ENCODE data around the gene ECHDC3.
"Not testable (repeated sequence)": the region's sequence is repeated elsewhere in the genome, so short reads cannot be mapped to it uniquely, and the experiment has no call there.

ECHDC3 gene

DNA sequence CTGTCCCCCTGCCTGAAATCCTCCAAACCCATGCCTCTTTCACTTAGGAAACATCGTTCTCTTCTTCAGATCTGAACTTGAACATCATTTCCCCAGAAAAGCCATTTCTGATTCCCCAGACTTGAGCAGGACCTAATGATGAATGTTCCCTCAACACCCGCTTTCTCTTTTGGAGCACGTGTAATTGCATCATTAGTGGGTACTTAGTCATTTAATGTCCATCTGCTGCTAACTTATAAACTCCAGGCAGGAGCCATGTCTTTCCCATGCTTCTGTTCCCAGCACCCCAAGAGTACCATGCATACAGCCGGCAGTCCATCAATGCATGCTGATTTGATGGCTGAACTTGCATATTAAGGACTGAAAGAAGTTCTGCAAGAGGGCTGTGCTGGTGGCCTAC lies 36.5 kb upstream of the ECHDC3 start:
- TF ChIP-seq FOXM1 (IDR thresholded peaks at IDR 0.05; ENCODE audit: borderline replicate concordance) (no peak), L3MBTL2 (conservative IDR thresholded peaks at IDR 0.05) (no peak), FOXK2 (IDR thresholded peaks at IDR 0.05) (no peak), SUZ12 (IDR thresholded peaks at IDR 0.05) (no peak), CTBP1 (IDR thresholded peaks at IDR 0.05; ENCODE audit: borderline replicate concordance) (no peak), ZNF384 (IDR thresholded peaks at IDR 0.05) (no peak), LEF1 (IDR thresholded peaks at IDR 0.05; ENCODE audit: borderline replicate concordance) (no peak), NFRKB (IDR thresholded peaks at IDR 0.05) (no peak), SP1 (IDR thresholded peaks at IDR 0.05) (no peak)
- TF ChIP-seq, protein P1, sequence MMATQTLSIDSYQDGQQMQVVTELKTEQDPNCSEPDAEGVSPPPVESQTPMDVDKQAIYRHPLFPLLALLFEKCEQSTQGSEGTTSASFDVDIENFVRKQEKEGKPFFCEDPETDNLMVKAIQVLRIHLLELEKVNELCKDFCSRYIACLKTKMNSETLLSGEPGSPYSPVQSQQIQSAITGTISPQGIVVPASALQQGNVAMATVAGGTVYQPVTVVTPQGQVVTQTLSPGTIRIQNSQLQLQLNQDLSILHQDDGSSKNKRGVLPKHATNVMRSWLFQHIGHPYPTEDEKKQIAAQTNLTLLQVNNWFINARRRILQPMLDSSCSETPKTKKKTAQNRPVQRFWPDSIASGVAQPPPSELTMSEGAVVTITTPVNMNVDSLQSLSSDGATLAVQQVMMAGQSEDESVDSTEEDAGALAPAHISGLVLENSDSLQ (IDR thresholded peaks at IDR 0.05): no peak
- DNase-seq (ENCODE audit: extremely low spot score): no peak
- ChIA-PET CTCF (no interaction called here), POLR2A (no interaction called here)

DNA sequence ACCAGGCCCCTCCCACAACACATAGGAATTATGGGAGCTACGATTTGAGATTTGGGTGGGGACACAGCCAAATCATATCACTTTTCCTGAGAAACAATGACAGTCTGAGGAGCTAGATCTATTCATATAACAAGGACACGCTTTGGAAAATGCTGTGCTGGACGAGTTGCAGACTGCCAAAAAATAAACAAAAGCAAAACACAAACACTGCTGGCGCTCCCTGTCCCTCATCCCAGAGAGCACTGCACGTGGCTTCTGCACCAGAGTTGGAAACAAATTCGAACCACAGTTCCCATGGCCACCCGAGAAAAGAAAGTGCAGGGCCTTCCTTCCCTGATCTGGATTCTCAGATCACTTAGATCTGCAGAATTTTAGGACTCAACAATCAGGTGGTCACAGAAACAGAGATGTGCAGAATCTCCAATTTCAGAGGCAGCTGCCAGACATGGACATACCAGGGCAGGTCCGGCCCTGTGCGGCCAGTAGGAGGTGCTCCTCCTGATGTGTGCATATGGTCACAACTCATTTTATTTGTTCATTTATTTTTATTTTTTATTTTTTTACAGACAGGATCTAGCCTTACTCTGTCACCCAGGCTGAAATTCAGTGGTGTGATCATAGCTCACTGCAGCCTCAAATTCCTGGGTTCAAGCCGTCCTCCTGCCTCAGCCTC lies 35.2 kb upstream of the ECHDC3 start:
- ChIA-PET CTCF (interaction anchor here (0.6 to 0.7 kb wide), 2 partner anchors 51 to 237 kb away, joined by 3 read pairs; no protein-coding TSS in a partner anchor), POLR2A (no interaction called here)
- TF ChIP-seq ARNT (IDR thresholded peaks at IDR 0.05): no peak
- TF ChIP-seq SP1 (IDR thresholded peaks at IDR 0.05): no peak
- TF ChIP-seq HDGF (IDR thresholded peaks at IDR 0.05; ENCODE audit: borderline replicate concordance): no peak
- no peak for TF ChIP-seq SUZ12 (IDR thresholded peaks at IDR 0.05)
- TF ChIP-seq FOXK2 (IDR thresholded peaks at IDR 0.05): no peak
- TF ChIP-seq ELF4 (IDR thresholded peaks at IDR 0.05): no peak
- no peak for TF ChIP-seq ZNF384 (IDR thresholded peaks at IDR 0.05)
- TF ChIP-seq, protein P1 (IDR thresholded peaks at IDR 0.05): no peak
- no peak for TF ChIP-seq LEF1 (IDR thresholded peaks at IDR 0.05; ENCODE audit: borderline replicate concordance)
- TF ChIP-seq FOXA1 (IDR thresholded peaks at IDR 0.05): no peak
- no peak for TF ChIP-seq TARDBP (IDR thresholded peaks at IDR 0.05)
- TF ChIP-seq BHLHE40 (IDR thresholded peaks at IDR 0.05; ENCODE audit: borderline replicate concordance): no peak
- TF ChIP-seq FOXM1 (IDR thresholded peaks at IDR 0.05; ENCODE audit: borderline replicate concordance): no peak
- no peak for DNase-seq (ENCODE audit: extremely low spot score)

DNA sequence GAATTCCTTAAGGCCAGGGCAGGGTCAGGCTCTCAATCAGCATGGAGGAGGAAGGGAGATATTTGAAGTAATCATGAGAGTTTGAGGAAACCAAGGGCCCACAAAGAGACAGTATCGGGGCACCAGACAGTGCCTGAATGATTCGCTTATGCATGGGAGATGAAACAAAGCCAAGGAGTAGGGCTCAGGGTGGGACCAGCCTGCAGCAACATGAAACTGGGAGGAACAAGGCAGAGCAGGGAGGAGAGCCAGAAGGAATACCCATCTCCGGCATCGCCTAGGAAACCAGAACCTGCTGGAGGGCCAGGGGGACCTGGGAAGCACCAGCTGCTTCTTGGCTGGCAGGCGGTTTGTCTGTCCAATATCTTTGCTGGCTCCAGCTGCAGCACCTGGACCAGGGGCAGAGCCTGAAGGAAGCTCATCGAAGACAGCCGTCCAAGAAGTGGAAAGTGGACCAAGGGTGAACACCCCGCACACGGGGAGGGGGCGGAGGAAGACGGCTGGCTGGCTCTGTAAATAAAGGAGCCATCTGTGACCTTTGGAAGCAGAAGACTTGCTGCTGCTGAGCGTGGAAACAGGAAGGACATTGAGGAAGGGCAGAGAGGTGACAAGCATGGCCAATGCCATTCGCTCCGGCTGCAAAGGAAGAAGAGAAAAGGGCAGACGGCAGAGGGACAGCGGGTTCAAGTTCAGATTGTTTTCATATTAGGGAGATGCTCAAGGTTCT lies 34.4 kb upstream of the ECHDC3 start:
- CTCF ChIA-PET: interaction anchor here (0.6 kb wide), 1 partner anchor 236 kb away, joined by 3 read pairs; no protein-coding TSS in a partner anchor
- POLR2A ChIA-PET: no interaction called here
- TF ChIP-seq FOXK2 (IDR thresholded peaks at IDR 0.05) (no peak), CTBP1 (IDR thresholded peaks at IDR 0.05; ENCODE audit: borderline replicate concordance) (no peak), SUZ12 (IDR thresholded peaks at IDR 0.05) (no peak), FOXA1 (IDR thresholded peaks at IDR 0.05) (no peak), HDGF (IDR thresholded peaks at IDR 0.05; ENCODE audit: borderline replicate concordance) (no peak), ZNF384 (IDR thresholded peaks at IDR 0.05) (no peak), ELF4 (IDR thresholded peaks at IDR 0.05) (no peak)
- TF ChIP-seq, protein P1 (IDR thresholded peaks at IDR 0.05): no peak
- DNase-seq (ENCODE audit: extremely low spot score): no peak

DNA sequence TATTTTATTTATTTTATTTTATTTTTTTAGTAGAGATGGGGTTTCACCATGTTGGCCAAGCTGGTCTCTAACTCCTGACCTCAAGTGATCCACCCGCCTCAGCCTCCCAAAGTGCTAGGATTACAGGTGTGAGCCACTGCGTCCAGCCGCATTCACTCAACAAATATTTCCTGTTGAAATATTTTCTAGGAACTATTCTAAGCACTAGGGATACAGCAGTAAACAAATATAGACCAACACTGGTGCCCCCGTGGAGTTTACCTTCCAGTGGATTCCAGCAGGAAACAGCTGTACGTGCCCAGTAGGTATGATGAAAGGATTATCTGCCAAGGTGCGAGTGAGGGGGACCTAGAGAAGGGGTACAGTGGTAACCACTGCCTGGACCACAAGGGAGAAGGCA lies 33.4 kb upstream of the ECHDC3 start:
- POLR2A ChIA-PET; CTCF ChIA-PET; DNase-seq (ENCODE audit: extremely low spot score): not testable (repeated sequence)

DNA sequence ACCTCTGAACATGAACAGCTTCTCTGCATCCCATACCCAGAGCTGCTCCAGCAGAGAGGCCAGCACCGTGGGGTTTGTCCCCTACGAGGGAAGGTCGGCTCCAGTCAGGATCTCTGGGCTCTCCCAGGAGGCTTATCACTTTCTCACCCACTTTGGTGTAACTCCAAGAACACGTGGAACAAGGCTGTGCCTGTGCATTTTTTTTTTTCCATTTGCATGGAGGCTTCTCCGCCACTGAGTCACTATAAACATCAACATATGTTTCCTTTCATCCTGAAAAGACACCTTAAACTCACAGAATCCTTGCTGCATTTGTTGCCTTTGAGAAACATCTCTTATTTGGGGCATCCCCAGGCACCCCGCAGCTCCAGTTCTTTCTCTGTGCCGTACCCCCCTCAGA lies 29.4 kb upstream of the ECHDC3 start:
- ChIA-PET CTCF (interaction anchor here (0.6 kb wide), 1 partner anchor 97 kb away, joined by 3 read pairs; no protein-coding TSS in a partner anchor), POLR2A (no interaction called here)
- TF ChIP-seq, protein P1 (IDR thresholded peaks at IDR 0.05): no peak
- TF ChIP-seq LEF1 (IDR thresholded peaks at IDR 0.05; ENCODE audit: borderline replicate concordance): no peak
- no peak for TF ChIP-seq FOXA1 (IDR thresholded peaks at IDR 0.05)
- no peak for TF ChIP-seq FOXM1 (IDR thresholded peaks at IDR 0.05; ENCODE audit: borderline replicate concordance)
- TF ChIP-seq FOXK2 (IDR thresholded peaks at IDR 0.05): no peak
- TF ChIP-seq ARNT (IDR thresholded peaks at IDR 0.05): no peak
- no peak for DNase-seq (ENCODE audit: extremely low spot score)

DNA sequence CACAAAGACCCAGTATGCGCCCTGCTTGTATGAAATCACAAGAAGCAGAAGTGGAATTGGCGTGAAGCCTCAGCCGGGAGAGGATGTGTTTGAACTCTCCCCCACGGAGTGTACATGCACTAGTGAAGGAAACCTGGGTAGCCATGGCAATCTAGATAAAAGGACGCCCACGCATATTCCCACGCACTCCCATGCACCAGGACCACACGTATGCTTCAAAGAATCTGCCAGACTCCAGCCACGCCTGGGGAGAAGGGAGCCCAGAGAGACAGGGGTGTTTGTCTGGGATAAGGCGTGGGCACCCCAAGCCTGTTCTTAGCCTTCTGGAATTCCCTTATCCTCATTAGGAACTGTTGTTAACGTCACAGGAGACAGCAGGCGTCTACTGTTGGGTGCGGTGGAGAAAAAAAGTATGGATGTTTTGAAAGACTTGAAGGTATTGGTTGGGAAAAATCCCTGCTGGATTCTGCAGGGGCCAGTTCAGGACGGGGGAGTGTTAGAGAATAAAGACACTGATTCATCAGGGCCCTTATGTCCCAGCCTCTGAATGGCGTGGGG lies 28.9 kb upstream of the ECHDC3 start:
- TF ChIP-seq FOXK2 (IDR thresholded peaks at IDR 0.05): no peak
- no peak for TF ChIP-seq ARNT (IDR thresholded peaks at IDR 0.05)
- TF ChIP-seq FOXA1 (IDR thresholded peaks at IDR 0.05): no peak
- no peak for TF ChIP-seq LEF1 (IDR thresholded peaks at IDR 0.05; ENCODE audit: borderline replicate concordance)
- TF ChIP-seq ELF4 (IDR thresholded peaks at IDR 0.05): no peak
- TF ChIP-seq FOXM1 (IDR thresholded peaks at IDR 0.05; ENCODE audit: borderline replicate concordance): no peak
- TF ChIP-seq, protein P1 (IDR thresholded peaks at IDR 0.05): no peak
- TF ChIP-seq HDGF (IDR thresholded peaks at IDR 0.05; ENCODE audit: borderline replicate concordance): no peak
- no peak for TF ChIP-seq L3MBTL2 (conservative IDR thresholded peaks at IDR 0.05)
- no peak for TF ChIP-seq BHLHE40 (IDR thresholded peaks at IDR 0.05; ENCODE audit: borderline replicate concordance)
- TF ChIP-seq SP1 (IDR thresholded peaks at IDR 0.05): no peak
- TF ChIP-seq NFRKB (IDR thresholded peaks at IDR 0.05): no peak
- TF ChIP-seq ZNF384 (IDR thresholded peaks at IDR 0.05): no peak
- no peak for TF ChIP-seq CTBP1 (IDR thresholded peaks at IDR 0.05; ENCODE audit: borderline replicate concordance)
- TF ChIP-seq TARDBP (IDR thresholded peaks at IDR 0.05): no peak
- TF ChIP-seq SUZ12 (IDR thresholded peaks at IDR 0.05): no peak
- no peak for DNase-seq (ENCODE audit: extremely low spot score)
- CTCF ChIA-PET: interaction anchor here (0.6 kb wide), 1 partner anchor 98 kb away, joined by 3 read pairs; no protein-coding TSS in a partner anchor
- POLR2A ChIA-PET: no interaction called here
